Body of pancreas (tissue), 4 donors: Measurements from ENCODE around the gene STXBP3.

ENCODE experiments used
- POLR2A ChIP-seq, 3 donors: fragments of 450-650 bp; IDR thresholded peaks; one replicate each; pipeline ENCODE4 v1.6.1; 2016; ENCODE audit warnings: antibody characterized with exemption in 3 of 3, mild to moderate bottlenecking in 2 of 3
- TF ChIP-seq, protein P1 (sequence below), 7 experiments: fragments of 450-650 bp in 4 of 7; fragments of 200-600 bp in 3 of 7; sonication (generic) in 3 of 7; IDR thresholded peaks; one replicate each; pipeline ENCODE4 v1.5.1; 2016 to 2019; ENCODE audit warnings: antibody characterized with exemption in 7 of 7

- TF ChIP-seq, protein P1, sequence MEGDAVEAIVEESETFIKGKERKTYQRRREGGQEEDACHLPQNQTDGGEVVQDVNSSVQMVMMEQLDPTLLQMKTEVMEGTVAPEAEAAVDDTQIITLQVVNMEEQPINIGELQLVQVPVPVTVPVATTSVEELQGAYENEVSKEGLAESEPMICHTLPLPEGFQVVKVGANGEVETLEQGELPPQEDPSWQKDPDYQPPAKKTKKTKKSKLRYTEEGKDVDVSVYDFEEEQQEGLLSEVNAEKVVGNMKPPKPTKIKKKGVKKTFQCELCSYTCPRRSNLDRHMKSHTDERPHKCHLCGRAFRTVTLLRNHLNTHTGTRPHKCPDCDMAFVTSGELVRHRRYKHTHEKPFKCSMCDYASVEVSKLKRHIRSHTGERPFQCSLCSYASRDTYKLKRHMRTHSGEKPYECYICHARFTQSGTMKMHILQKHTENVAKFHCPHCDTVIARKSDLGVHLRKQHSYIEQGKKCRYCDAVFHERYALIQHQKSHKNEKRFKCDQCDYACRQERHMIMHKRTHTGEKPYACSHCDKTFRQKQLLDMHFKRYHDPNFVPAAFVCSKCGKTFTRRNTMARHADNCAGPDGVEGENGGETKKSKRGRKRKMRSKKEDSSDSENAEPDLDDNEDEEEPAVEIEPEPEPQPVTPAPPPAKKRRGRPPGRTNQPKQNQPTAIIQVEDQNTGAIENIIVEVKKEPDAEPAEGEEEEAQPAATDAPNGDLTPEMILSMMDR (IDR thresholded peaks at IDR 0.05): peak; percentile 93 to 98 (median 97)
- TF ChIP-seq POLR2A (IDR thresholded peaks at IDR 0.05): peak; percentile 97 to 100 (median 99)
Observed at GRCh38 chr1:108746382-108747170, at the start of gene STXBP3.
